ENCODE data around the gene KCNA10.

The KCNA10 gene

GRCh38 chr1:110494522-110495406 lies 24.2 kb downstream of the KCNA10 start:
- Mint-ChIP-seq H3K4me3 (no peak overlapping the region), H3K27ac (no peak overlapping the region)

DNA sequence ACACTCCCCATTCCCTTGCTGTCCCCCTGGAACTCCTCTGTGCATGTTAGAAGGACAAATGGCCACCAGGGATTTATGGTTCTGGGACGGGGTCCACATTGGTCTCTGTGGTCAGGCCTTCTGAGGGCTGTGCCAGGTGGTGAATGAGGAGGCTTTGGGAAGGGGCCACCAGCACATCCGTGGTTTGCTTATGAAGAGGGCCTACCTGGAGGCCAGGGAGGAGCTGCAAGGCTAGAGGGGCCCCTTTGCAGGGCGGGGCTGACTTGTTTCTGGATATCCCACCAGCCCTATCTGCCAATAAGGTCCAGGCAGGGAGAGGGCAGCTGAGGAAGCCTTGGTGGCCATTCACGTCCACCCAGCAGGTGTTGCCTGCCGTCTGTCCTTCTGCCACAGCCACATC lies 24.9 kb downstream of the KCNA10 start:
- Mint-ChIP-seq H3K4me1 (no peaks in the 10 kb centered on the region), H3K36me3 (no peaks in the 10 kb centered on the region), H3K27ac (no peak overlapping the region), H3K9me3 (no peaks in the 10 kb centered on the region), H3K4me3 (no peak overlapping the region)
- DNase-seq (ENCODE audit: low spot score in 2 of 2) (no peak), ATAC-seq (no peak)

More at GRCh38 chr1:110494522-110495406, 24.2 kb downstream of the KCNA10 start:
- H3K9me3 Mint-ChIP-seq: no peaks in the 10 kb centered on the region
- no peak for ATAC-seq
- H3K4me1 Mint-ChIP-seq: no peaks in the 10 kb centered on the region
- H3K36me3 Mint-ChIP-seq: no peaks in the 10 kb centered on the region
- DNase-seq (ENCODE audit: low spot score in 2 of 2): no peak

- DNase-seq (ENCODE audit: low spot score in 2 of 2) (no peak), ATAC-seq (no peak)
- Mint-ChIP-seq H3K36me3 (no peaks in the 10 kb centered on the region), H3K9me3 (no peaks in the 10 kb centered on the region), H3K27ac (no peak overlapping the region), H3K4me1 (no peaks in the 10 kb centered on the region), H3K4me3 (no peak overlapping the region)
Observed at GRCh38 chr1:110493059-110493699, 25.8 kb downstream of the KCNA10 start.

GRCh38 chr1:110492573-110492972 lies 26.4 kb downstream of the KCNA10 start:
- H3K4me3 Mint-ChIP-seq: no peak overlapping the region
- H3K27ac Mint-ChIP-seq: peak overlapping the region; percentile 63
- no peak for ATAC-seq
- no peak for DNase-seq (ENCODE audit: low spot score in 2 of 2)
- no peaks in the 10 kb centered on the region for H3K36me3 Mint-ChIP-seq
- no peaks in the 10 kb centered on the region for H3K4me1 Mint-ChIP-seq
- no peaks in the 10 kb centered on the region for H3K9me3 Mint-ChIP-seq

GRCh38 chr1:110490791-110491451 lies 28.1 kb downstream of the KCNA10 start:
- H3K27ac Mint-ChIP-seq: no peak overlapping the region
- H3K9me3 Mint-ChIP-seq: no peaks in the 10 kb centered on the region
- no peaks in the 10 kb centered on the region for H3K36me3 Mint-ChIP-seq
- H3K4me3 Mint-ChIP-seq: no peak overlapping the region
- H3K4me1 Mint-ChIP-seq: no peaks in the 10 kb centered on the region
- ATAC-seq: no peak
- DNase-seq (ENCODE audit: low spot score in 2 of 2): no peak

- DNase-seq (ENCODE audit: low spot score in 2 of 2) (no peak), ATAC-seq (no peak)
- Mint-ChIP-seq H3K36me3 (no peaks in the 10 kb centered on the region), H3K4me3 (no peak overlapping the region), H3K9me3 (no peaks in the 10 kb centered on the region), H3K27ac (no peak overlapping the region), H3K4me1 (no peaks in the 10 kb centered on the region)
Observed at GRCh38 chr1:110489973-110490542, 28.9 kb downstream of the KCNA10 start.

DNA sequence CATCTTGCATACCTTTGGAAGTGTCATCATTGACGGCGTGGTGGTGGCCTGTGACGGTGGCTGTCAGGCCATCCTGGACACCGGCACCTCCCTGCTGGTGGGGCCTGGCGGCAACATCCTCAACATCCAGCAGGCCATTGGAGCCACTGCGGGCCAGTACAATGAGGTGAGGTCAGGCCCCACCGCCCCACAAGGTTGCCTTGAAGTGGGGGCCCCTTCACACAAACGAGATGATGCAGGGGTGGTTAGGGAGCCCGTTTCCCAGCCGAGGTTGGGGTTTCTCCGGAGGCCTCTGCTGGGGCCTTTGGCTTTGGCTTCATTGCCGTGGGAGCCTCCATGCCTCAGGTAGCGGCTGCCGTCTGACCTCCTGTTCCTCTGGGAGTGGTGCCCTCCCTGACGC lies 29.6 kb downstream of the KCNA10 start:
- H3K27ac Mint-ChIP-seq: no peak overlapping the region
- no peak for ATAC-seq
- no peak overlapping the region for H3K4me3 Mint-ChIP-seq
- no peak for DNase-seq (ENCODE audit: low spot score in 2 of 2)
- no peaks in the 10 kb centered on the region for H3K4me1 Mint-ChIP-seq
- no peaks in the 10 kb centered on the region for H3K36me3 Mint-ChIP-seq
- no peaks in the 10 kb centered on the region for H3K9me3 Mint-ChIP-seq

- ATAC-seq (no peak), DNase-seq (ENCODE audit: low spot score in 2 of 2) (no peak)
Observed at GRCh38 chr1:110488867-110489266, 30.1 kb downstream of the KCNA10 start.

DNA sequence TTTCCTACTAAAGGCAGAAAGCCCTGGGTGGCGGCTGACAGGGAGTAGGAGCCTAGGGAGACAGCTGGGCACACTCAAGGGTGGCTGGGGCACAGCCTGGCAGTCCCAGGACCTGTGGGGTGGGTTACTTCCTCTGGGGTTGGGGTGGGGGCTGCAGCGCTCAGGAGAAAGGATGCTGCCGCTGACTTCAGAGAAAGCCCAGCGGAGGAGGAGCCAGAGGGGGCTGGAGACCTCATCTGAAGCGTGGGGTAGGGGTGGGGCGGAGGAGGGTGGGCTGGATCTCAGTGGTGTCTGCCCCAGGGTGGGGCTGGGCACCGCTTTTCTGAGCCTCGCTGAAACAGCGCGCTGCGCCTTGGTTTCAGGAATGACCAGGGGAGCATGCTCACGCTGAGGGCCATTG lies 30.8 kb downstream of the KCNA10 start:
- H3K4me1 Mint-ChIP-seq: peaks cover 8% of the 10 kb centered on the region
- H3K36me3 Mint-ChIP-seq: no peaks in the 10 kb centered on the region
- H3K9me3 Mint-ChIP-seq: no peaks in the 10 kb centered on the region
- ATAC-seq (no peak), DNase-seq (ENCODE audit: low spot score in 2 of 2) (no peak)
- no peak overlapping the region for H3K27ac Mint-ChIP-seq
- no peak overlapping the region for H3K4me3 Mint-ChIP-seq

More at GRCh38 chr1:110488867-110489266, 30.1 kb downstream of the KCNA10 start:
- no peak overlapping the region for H3K4me3 Mint-ChIP-seq
- H3K9me3 Mint-ChIP-seq: no peaks in the 10 kb centered on the region
- peaks cover under 1% of the 10 kb centered on the region for H3K4me1 Mint-ChIP-seq
- H3K36me3 Mint-ChIP-seq: no peaks in the 10 kb centered on the region
- no peak overlapping the region for H3K27ac Mint-ChIP-seq

- ATAC-seq (no peak), DNase-seq (ENCODE audit: low spot score in 2 of 2) (no peak)
- Mint-ChIP-seq H3K36me3 (no peaks in the 10 kb centered on the region), H3K4me1 (peaks cover 10% of the 10 kb centered on the region), H3K27ac (no peak overlapping the region), H3K9me3 (no peaks in the 10 kb centered on the region), H3K4me3 (no peak overlapping the region)
Observed at GRCh38 chr1:110487726-110488125, 31.2 kb downstream of the KCNA10 start.

GRCh38 chr1:110485725-110486124 lies 33.2 kb downstream of the KCNA10 start:
- H3K9me3 Mint-ChIP-seq: no peaks in the 10 kb centered on the region
- H3K4me3 Mint-ChIP-seq: no peak overlapping the region
- no peak for DNase-seq (ENCODE audit: low spot score in 2 of 2)
- no peaks in the 10 kb centered on the region for H3K36me3 Mint-ChIP-seq
- H3K27ac Mint-ChIP-seq: no peak overlapping the region
- H3K4me1 Mint-ChIP-seq: peaks cover 10% of the 10 kb centered on the region
- ATAC-seq: no peak

DNA sequence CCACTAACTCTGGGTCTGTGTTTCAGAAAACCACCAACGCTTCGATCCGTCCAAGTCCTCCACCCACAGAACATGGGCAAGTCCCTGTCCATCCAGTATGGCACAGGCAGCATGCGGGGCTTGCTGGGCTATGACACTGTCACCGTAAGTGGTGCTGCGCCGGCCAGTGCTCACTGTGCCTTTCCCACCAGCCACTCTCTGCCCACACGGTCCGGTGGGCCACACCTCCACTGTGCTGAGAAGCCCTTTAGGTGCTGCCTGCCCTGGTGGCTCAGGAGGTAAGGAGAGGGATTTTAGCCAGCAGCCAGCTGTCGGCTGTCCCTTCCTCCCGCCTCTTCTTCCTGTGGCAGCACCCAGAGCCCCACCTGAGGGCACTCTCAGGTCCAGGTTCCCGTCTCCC lies 34.2 kb downstream of the KCNA10 start:
- H3K9me3 Mint-ChIP-seq: no peaks in the 10 kb centered on the region
- no peak overlapping the region for H3K27ac Mint-ChIP-seq
- no peak overlapping the region for H3K4me3 Mint-ChIP-seq
- H3K36me3 Mint-ChIP-seq: no peaks in the 10 kb centered on the region
- DNase-seq (ENCODE audit: low spot score in 2 of 2) (no peak), ATAC-seq (no peak)
- peaks cover 10% of the 10 kb centered on the region for H3K4me1 Mint-ChIP-seq

DNA sequence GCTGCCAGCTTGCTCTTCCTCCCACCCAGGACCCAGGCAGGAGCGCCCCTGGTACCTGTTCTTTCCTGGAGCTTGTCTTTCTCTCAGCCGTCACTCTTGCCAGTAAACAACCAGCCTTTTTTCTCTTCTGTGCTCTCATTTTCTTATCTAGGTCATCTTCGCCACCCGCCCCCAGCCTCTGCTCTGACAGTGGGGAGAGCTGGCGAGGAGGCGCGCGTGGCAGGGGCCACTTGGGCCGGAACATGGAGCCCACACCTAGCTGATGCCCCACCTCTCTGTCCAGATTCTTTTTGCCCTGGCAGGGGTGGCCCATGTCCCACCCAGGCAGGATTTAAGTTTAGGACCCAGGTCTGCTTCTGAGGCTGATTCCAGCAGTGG lies 35.7 kb downstream of the KCNA10 start:
- DNase-seq (ENCODE audit: low spot score in 2 of 2) (no peak), ATAC-seq (no peak)
- no peak overlapping the region for H3K27ac Mint-ChIP-seq
- H3K9me3 Mint-ChIP-seq: no peaks in the 10 kb centered on the region
- H3K4me3 Mint-ChIP-seq: no peak overlapping the region
- no peaks in the 10 kb centered on the region for H3K36me3 Mint-ChIP-seq
- H3K4me1 Mint-ChIP-seq: peaks cover 10% of the 10 kb centered on the region

DNA sequence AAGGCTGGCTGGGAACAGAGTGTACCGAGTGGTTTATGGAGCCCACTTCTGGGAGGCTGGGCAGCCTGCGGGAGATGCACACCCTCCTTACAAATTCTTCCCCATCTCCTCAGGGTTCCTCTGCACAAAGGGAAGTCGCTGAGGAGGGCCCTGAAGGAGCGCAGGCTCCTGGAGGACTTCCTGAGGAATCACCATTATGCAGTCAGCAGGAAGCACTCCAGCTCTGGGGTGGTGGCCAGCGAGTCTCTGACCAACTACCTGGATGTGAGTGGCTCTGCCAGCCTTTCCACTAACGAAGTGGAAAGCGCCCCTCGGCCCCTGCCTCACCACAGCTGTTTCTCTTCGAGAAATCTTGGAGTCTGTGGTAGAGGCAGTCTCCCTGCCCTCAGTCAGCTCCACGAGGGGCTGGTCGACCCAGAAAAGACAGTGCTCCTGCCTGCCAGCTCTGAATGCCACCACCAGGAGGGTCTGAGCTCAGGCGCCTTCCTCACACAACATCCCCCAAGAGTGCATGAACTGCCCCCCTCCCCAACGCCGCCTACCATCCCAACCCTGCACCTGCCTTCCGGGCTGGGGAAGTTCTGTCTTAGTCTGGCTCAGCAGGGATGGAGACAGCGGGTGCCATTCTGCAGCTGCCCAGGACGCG lies 36.2 kb downstream of the KCNA10 start:
- no peaks in the 10 kb centered on the region for H3K36me3 Mint-ChIP-seq
- no peak overlapping the region for H3K27ac Mint-ChIP-seq
- H3K9me3 Mint-ChIP-seq: no peaks in the 10 kb centered on the region
- H3K4me1 Mint-ChIP-seq: peaks cover 10% of the 10 kb centered on the region
- no peak overlapping the region for H3K4me3 Mint-ChIP-seq
- DNase-seq (ENCODE audit: low spot score in 2 of 2) (no peak), ATAC-seq (no peak)

GRCh38 chr1:110481968-110482623 lies 36.9 kb downstream of the KCNA10 start:
- no peaks in the 10 kb centered on the region for H3K36me3 Mint-ChIP-seq
- ATAC-seq: no peak

More at GRCh38 chr1:110481968-110482623, 36.9 kb downstream of the KCNA10 start:
- no peaks in the 10 kb centered on the region for H3K9me3 Mint-ChIP-seq
- H3K27ac Mint-ChIP-seq: no peak overlapping the region
- H3K4me3 Mint-ChIP-seq: no peak overlapping the region
- H3K4me1 Mint-ChIP-seq: peaks cover 10% of the 10 kb centered on the region
- DNase-seq (ENCODE audit: low spot score in 2 of 2): no peak

Measured in stimulated activated effector memory CD8-positive, alpha-beta T cell treated with anti-CD3 and anti-CD28 coated beads, Interleukin-12 subunit alpha, Interleukin-12 subunit beta, amount 100 ng/mL, for 72 hours (primary cell).